SU-DHL-6 (cell line): Measurements from ENCODE around the gene NDUFS3.
"Not testable (repeated sequence)": the region's sequence is repeated elsewhere in the genome, so short reads cannot be mapped to it uniquely, and the experiment has no call there.

Source experiments
- H2AFZ ChIP-seq: fragments of 200-600 bp; sonication (generic); 2 replicates; pipeline ENCODE4 v1.6.1; 2014; ENCODE audit warnings: low read depth, mild to moderate bottlenecking, moderate library complexity, mixed read lengths, antibody characterized with exemption, low read length; ENCODE audit not compliant: severe bottlenecking
- H3F3A ChIP-seq: fragments of 200-600 bp; shearing (Covaris generic); 2 replicates; pipeline ENCODE4 v1.6.0; 2016; ENCODE audit warnings: antibody characterized with exemption, mild to moderate bottlenecking; ENCODE audit not compliant: insufficient read depth
- H3K27ac ChIP-seq: fragments of 200-600 bp; sonication (generic); 2 replicates; pipeline ENCODE4 v1.5.1; 2016; ENCODE audit warnings: low read depth, mild to moderate bottlenecking, low read length, moderate library complexity, mixed read lengths
- H3K27me3 ChIP-seq: fragments of 200-600 bp; sonication (generic), shearing (Covaris generic); 2 replicates; pipeline ENCODE4 v1.6.0; 2014; ENCODE audit warnings: mild to moderate bottlenecking, low read length
- H3K36me3 ChIP-seq: fragments of 200-600 bp; sonication (generic); 2 replicates; pipeline ENCODE4 v1.6.1; 2014; ENCODE audit warnings: mild to moderate bottlenecking, low read length, mixed read lengths
- H3K4me2 ChIP-seq: fragments of 300-600, 200-600 bp; shearing (Covaris generic), sonication (generic); 2 replicates; pipeline ENCODE4 v1.6.0; 2014; ENCODE audit warnings: low read length, low read depth, mild to moderate bottlenecking; ENCODE audit not compliant: poor library complexity, severe bottlenecking
- H3K4me3 ChIP-seq: fragments of 200-600 bp; sonication (generic); 2 replicates; pipeline ENCODE4 v1.5.1; 2014; ENCODE audit warnings: antibody characterized with exemption, low read length, mild to moderate bottlenecking, mixed read lengths; ENCODE audit not compliant: insufficient read depth, poor library complexity, severe bottlenecking
- H3K79me2 ChIP-seq: fragments of 200-600 bp; sonication (generic); 2 replicates; pipeline ENCODE4 v1.6.1; 2014; ENCODE audit warnings: mild to moderate bottlenecking, low read length, moderate library complexity; ENCODE audit not compliant: insufficient read depth
- H3K9ac ChIP-seq: fragments of 200-600 bp; sonication (generic); 2 replicates; pipeline ENCODE4 v1.7.0; 2014; ENCODE audit warnings: mild to moderate bottlenecking, low read length
- H3K9me2 ChIP-seq: fragments of 200-600 bp; sonication (generic); replicated peaks from 2 replicates; pipeline ENCODE4 v1.6.1; 2014; ENCODE audit warnings: low read length; ENCODE audit not compliant: insufficient read depth
- H3K9me3 ChIP-seq: fragments of 200-600 bp; sonication (generic); 2 replicates; pipeline ENCODE4 v1.6.1; 2014; ENCODE audit warnings: low read length, mixed read lengths; ENCODE audit not compliant: insufficient read depth
- H4K20me1 ChIP-seq: fragments of 200-600 bp; sonication (generic); 2 replicates; pipeline ENCODE4 v1.6.1; 2014; ENCODE audit warnings: low read depth, mild to moderate bottlenecking, antibody characterized with exemption, low read length, moderate library complexity, mixed read lengths
- EZH2phosphoT487 ChIP-seq: fragments of 200-600 bp; sonication (generic), shearing (Covaris generic); conservative IDR thresholded peaks from 2 replicates; pipeline ENCODE4 v1.6.1; 2018; ENCODE audit warnings: mild to moderate bottlenecking, antibody characterized with exemption, low read length, moderate library complexity, mixed read lengths
- TF ChIP-seq, protein P1 (sequence below): fragments of 200-600 bp; sonication (generic); IDR thresholded peaks from one replicate; pipeline ENCODE4 v1.5.1; 2017; ENCODE audit warnings: antibody characterized with exemption, mild to moderate bottlenecking, low read length, moderate library complexity; ENCODE audit not compliant: insufficient read depth, poor library complexity, severe bottlenecking

Gene NDUFS3

GRCh38 chr11:47578524-47579494, at the start of gene NDUFS3, which contains the start of gene KBTBD4:
Gene NDUFS3, plus strand, starts transcription at chr11:47579074. Its CDS starts 18 bp downstream, at chr11:47579092.
Gene KBTBD4, minus strand, starts transcription at chr11:47578970. Its CDS starts 19 bp downstream, at chr11:47578951.
- H2AFZ ChIP-seq, result peak within 1 kb of the TSS; percentile 62
- H3K4me2 ChIP-seq, result peak within 1 kb of the TSS; percentile 69
- H3F3A ChIP-seq, result peaks cover 5% of the 10 kb centered on the region; the same call in 1 of the 2 replicates
- TF ChIP-seq, protein P1, sequence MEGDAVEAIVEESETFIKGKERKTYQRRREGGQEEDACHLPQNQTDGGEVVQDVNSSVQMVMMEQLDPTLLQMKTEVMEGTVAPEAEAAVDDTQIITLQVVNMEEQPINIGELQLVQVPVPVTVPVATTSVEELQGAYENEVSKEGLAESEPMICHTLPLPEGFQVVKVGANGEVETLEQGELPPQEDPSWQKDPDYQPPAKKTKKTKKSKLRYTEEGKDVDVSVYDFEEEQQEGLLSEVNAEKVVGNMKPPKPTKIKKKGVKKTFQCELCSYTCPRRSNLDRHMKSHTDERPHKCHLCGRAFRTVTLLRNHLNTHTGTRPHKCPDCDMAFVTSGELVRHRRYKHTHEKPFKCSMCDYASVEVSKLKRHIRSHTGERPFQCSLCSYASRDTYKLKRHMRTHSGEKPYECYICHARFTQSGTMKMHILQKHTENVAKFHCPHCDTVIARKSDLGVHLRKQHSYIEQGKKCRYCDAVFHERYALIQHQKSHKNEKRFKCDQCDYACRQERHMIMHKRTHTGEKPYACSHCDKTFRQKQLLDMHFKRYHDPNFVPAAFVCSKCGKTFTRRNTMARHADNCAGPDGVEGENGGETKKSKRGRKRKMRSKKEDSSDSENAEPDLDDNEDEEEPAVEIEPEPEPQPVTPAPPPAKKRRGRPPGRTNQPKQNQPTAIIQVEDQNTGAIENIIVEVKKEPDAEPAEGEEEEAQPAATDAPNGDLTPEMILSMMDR, result no peak
- TF ChIP-seq EZH2phosphoT487, result no peak
- no peaks in the 10 kb centered on the region for H3K9me2 ChIP-seq
- H3K36me3 ChIP-seq, result 0 out of 2 replicates have a peak, but pooled peaks cover 5% of the 10 kb centered on the region
- H3K9me3 ChIP-seq, result no peaks in the 10 kb centered on the region
- peak within 1 kb of the TSS; percentile 49 for H3K27ac ChIP-seq
- H3K79me2 ChIP-seq, result peaks cover 41% of the 10 kb centered on the region
- H3K4me3 ChIP-seq, result peak within 1 kb of the TSS; percentile 63
- H3K27me3 ChIP-seq, result no peaks in the 10 kb centered on the region
- no peaks in the 10 kb centered on the region for H4K20me1 ChIP-seq
- H3K9ac ChIP-seq, result peak within 1 kb of the TSS; percentile 84

- Histone ChIP-seq H3F3A (peaks cover 14% of the 10 kb centered on the region; the same call in 1 of the 2 replicates), H3K79me2 (peaks cover 100% of the 10 kb centered on the region), H3K9me3 (no peaks in the 10 kb centered on the region), H2AFZ (no peak overlapping the region), H3K9ac (no peak overlapping the region), H3K36me3 (no peaks in the 10 kb centered on the region), H4K20me1 (peaks cover 19% of the 10 kb centered on the region), H3K4me2 (no peak overlapping the region), H3K9me2 (no peaks in the 10 kb centered on the region), H3K27me3 (no peaks in the 10 kb centered on the region), H3K27ac (no peak overlapping the region), H3K4me3 (no peak overlapping the region)
- TF ChIP-seq, protein P1, result no peak
- no peak for TF ChIP-seq EZH2phosphoT487
Observed at GRCh38 chr11:47529951-47530350, 48.9 kb upstream of the NDUFS3 start.

- peaks cover 100% of the 10 kb centered on the region for H3K79me2 ChIP-seq
- H3K9me2 ChIP-seq, H3K9me3 ChIP-seq, H3F3A ChIP-seq, H3K4me2 ChIP-seq, H3K27ac ChIP-seq, H3K9ac ChIP-seq, H3K27me3 ChIP-seq, H3K4me3 ChIP-seq, H2AFZ ChIP-seq, H3K36me3 ChIP-seq: not testable (repeated sequence)
- H4K20me1 ChIP-seq, result peaks cover 18% of the 10 kb centered on the region
Observed at GRCh38 chr11:47530721-47531120, 48.2 kb upstream of the NDUFS3 start.

DNA sequence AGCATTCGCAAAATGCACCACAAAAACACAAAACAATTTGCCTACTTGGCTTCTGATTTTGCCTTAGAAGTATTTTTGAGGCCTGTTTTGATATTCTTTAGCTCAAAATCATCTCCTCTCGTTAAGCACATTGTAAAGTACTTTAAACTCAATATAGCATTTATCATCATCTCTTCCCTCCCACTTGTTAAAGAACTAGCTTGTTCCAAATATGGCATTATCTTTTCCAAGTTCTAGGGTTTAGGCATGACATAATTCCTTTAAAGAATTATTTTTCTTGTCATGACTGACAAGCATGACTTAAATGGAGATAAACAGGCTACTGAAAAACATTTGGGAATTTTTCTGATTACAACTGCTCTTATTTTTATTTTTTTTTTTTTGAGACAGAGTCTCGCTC, 47.2 kb upstream of the NDUFS3 start:
- Histone ChIP-seq H3K4me2 (no peak overlapping the region), H4K20me1 (peaks cover 19% of the 10 kb centered on the region), H3K27ac (no peak overlapping the region), H3K27me3 (no peaks in the 10 kb centered on the region), H3K36me3 (no peaks in the 10 kb centered on the region), H2AFZ (no peak overlapping the region), H3F3A (peaks cover 7% of the 10 kb centered on the region; the same call in 1 of the 2 replicates), H3K4me3 (no peak overlapping the region), H3K9me3 (no peaks in the 10 kb centered on the region), H3K79me2 (peaks cover 100% of the 10 kb centered on the region), H3K9me2 (no peaks in the 10 kb centered on the region), H3K9ac (no peak overlapping the region)
- TF ChIP-seq, protein P1, result no peak
- TF ChIP-seq EZH2phosphoT487, result no peak
